GM12878 (cell line): ENCODE data around the gene HYPK. TPM values are rescaled to one million over a fixed set of nuclear protein-coding genes. Genes with fewer than 3 reads are reported as not detected.
A peak's percentile ranks its signal among the peaks of the same experiment; 100 is the strongest.

Experiments used
- CBX3 ChIP-seq: fragments of 200-600 bp; sonication (generic); IDR thresholded peaks from 2 replicates; pipeline ENCODE4 v1.6.1; 2016; ENCODE audit warnings: low read depth, borderline replicate concordance
- CEBPB ChIP-seq, 2 experiments: fragments of 150-350 bp in 1 of 2; IDR thresholded peaks; 2 replicates each; pipeline ENCODE4 v1.6.1; 2012 to 2014; ENCODE audit warnings: low read depth in 2 of 2, low read length in 2 of 2, borderline replicate concordance in 1 of 2, inconsistent platforms in 1 of 2
- CREM ChIP-seq: IDR thresholded peaks from 2 replicates; pipeline ENCODE4 v1.6.1; 2014; ENCODE audit warnings: antibody characterized with exemption, low read depth
- EP300 ChIP-seq, 2 experiments: fragments of 150-350 bp in 1 of 2; IDR thresholded peaks; 2 replicates each; pipeline ENCODE4 v1.6.1; 2011 to 2012; ENCODE audit warnings: low read depth in 2 of 2, low read length in 2 of 2, borderline replicate concordance in 1 of 2, improper control_type of control experiment in 1 of 2, inconsistent platforms in 1 of 2; ENCODE audit not compliant: control insufficient read depth in 1 of 2
- ETV6 ChIP-seq, 2 experiments: fragments of 450-650 bp in 1 of 2; IDR thresholded peaks in 1 of 2; conservative IDR thresholded peaks in 1 of 2; 2 replicates each; pipeline ENCODE4 v1.6.1; 2014; ENCODE audit warnings: antibody characterized with exemption in 1 of 2, borderline replicate concordance in 1 of 2, low read depth in 1 of 2, mild to moderate bottlenecking in 1 of 2, moderate library complexity in 1 of 2
- GATAD2B ChIP-seq: fragments of 450-650 bp; conservative IDR thresholded peaks from 2 replicates; pipeline ENCODE4 v1.6.1; 2017; ENCODE audit warnings: low read depth, mild to moderate bottlenecking, moderate library complexity
- IRF5 ChIP-seq: fragments of 450-650 bp; IDR thresholded peaks from 2 replicates; pipeline ENCODE4 v1.6.1; 2017; ENCODE audit warnings: borderline replicate concordance
- KDM1A ChIP-seq: fragments of 200-600 bp; sonication (generic); IDR thresholded peaks from 2 replicates; pipeline ENCODE4 v1.6.1; 2016; ENCODE audit warnings: borderline replicate concordance
- NFIC ChIP-seq: IDR thresholded peaks from 2 replicates; pipeline ENCODE4 v1.6.1; 2012; ENCODE audit warnings: low read depth, mild to moderate bottlenecking, inconsistent platforms, low read length, moderate library complexity
- PBX3 ChIP-seq: IDR thresholded peaks from 2 replicates; pipeline ENCODE4 v1.6.1; 2011; ENCODE audit warnings: mild to moderate bottlenecking, low read depth, low read length, moderate library complexity; ENCODE audit not compliant: insufficient replicate concordance
- PML ChIP-seq: IDR thresholded peaks from 2 replicates; pipeline ENCODE4 v1.6.1; 2012; ENCODE audit warnings: low read length, inconsistent platforms
- POU2F2 ChIP-seq: IDR thresholded peaks from 3 replicates; pipeline ENCODE4 v1.6.1; 2011; ENCODE audit warnings: low read depth, mild to moderate bottlenecking, low read length, borderline replicate concordance
- RB1 ChIP-seq: fragments of 450-650 bp; formaldehyde crosslinking; IDR thresholded peaks from 2 replicates; pipeline ENCODE4 v1.6.1; 2017; ENCODE audit warnings: mild to moderate bottlenecking, borderline replicate concordance
- RFX5 ChIP-seq: IDR thresholded peaks from 2 replicates; pipeline ENCODE4 v1.6.1; 2011; ENCODE audit warnings: low read depth, low read length, improper control_type of control experiment
- RUNX3 ChIP-seq: IDR thresholded peaks from 2 replicates; pipeline ENCODE4 v1.6.1; 2012; ENCODE audit warnings: low read length, inconsistent platforms
- SMAD1 ChIP-seq: fragments of 450-650 bp; IDR thresholded peaks from 2 replicates; pipeline ENCODE4 v1.6.1; 2018; ENCODE audit warnings: mild to moderate bottlenecking, low read depth; ENCODE audit not compliant: partially characterized antibody
- TAF1 ChIP-seq: IDR thresholded peaks from 2 replicates; pipeline ENCODE4 v1.6.1; 2011; ENCODE audit warnings: mild to moderate bottlenecking, low read depth, low read length, borderline replicate concordance
- TARDBP ChIP-seq: IDR thresholded peaks from 2 replicates; pipeline ENCODE4 v1.6.1; 2016; ENCODE audit warnings: borderline replicate concordance
- TBL1XR1 ChIP-seq: IDR thresholded peaks from 2 replicates; pipeline ENCODE4 v1.6.1; 2012; ENCODE audit warnings: low read depth, low read length, improper control_type of control experiment
- USF1 ChIP-seq: IDR thresholded peaks from 2 replicates; pipeline ENCODE4 v1.6.1; 2011; ENCODE audit warnings: borderline replicate concordance, low read depth, mild to moderate bottlenecking, moderate library complexity, mixed read lengths, low read length; ENCODE audit not compliant: insufficient read depth; ENCODE audit errors: extremely low read length
- ZNF207 ChIP-seq: fragments of 450-650 bp; IDR thresholded peaks from 2 replicates; pipeline ENCODE4 v1.6.1; 2014; ENCODE audit warnings: antibody characterized with exemption, mild to moderate bottlenecking, borderline replicate concordance
- ZSCAN29 ChIP-seq: fragments of 450-650 bp; IDR thresholded peaks from 2 replicates; pipeline ENCODE4 v1.6.1; 2017; ENCODE audit warnings: mild to moderate bottlenecking, moderate library complexity
- polyA plus RNA-seq, 11 experiments: library from polyadenylated mRNA; depleted of rRNA in 4 of 11; unstranded in 6 of 11; stranded (reverse) in 5 of 11; fragments of >200 nt; fragmentation: Nextera tagmentation in 4 of 11; fragmentation: Illumina TruSeq in 1 of 11; extraction: Ambion mirVana in 4 of 11; extraction: Trizol in 1 of 11; gene quantifications; 1 replicate in 1 of 11; 2 replicates in 10 of 11; pipeline versions ENCODE4 v1.2.1 to v1.2.3, GENCODE V29; 2011 to 2016; ENCODE audit warnings: inconsistent platforms in 2 of 11, missing spikeins in 2 of 11, low read depth in 1 of 11
- total RNA-seq, 4 experiments: library from RNA; depleted of rRNA in 3 of 4; stranded (reverse); fragments of >200 nt in 3 of 4; fragmentation: Illumina TruSeq in 1 of 4; extraction: Trizol in 1 of 4; gene quantifications; 2 replicates each; pipeline versions ENCODE4 v1.2.1 to v1.2.3, GENCODE V29; 2013 to 2021
- TF ChIP-seq, protein P1 (sequence below): fragments of 450-650 bp; conservative IDR thresholded peaks from 2 replicates; pipeline ENCODE4 v1.6.1; 2017; ENCODE audit warnings: mild to moderate bottlenecking, moderate library complexity

HYPK gene
- total and polyA plus RNA-seq, 10 of the 15 experiments (the other 5 are each of a cell fraction or from before 2014, with no cell fraction given): 8.0 to 38.4 (median 17.5) TPM

GRCh38 chr15:43777267-43777914 lies 23.0 kb upstream of the HYPK start (continued):
- peak; percentile 66; the same call in 1 of the 2 replicates for TF ChIP-seq IRF5
- TF ChIP-seq TARDBP: no peak
- TF ChIP-seq KDM1A: no peak
- TF ChIP-seq SMAD1: peak; percentile 39
- no peak for TF ChIP-seq PBX3
- TF ChIP-seq PML: 0 out of 2 replicates have a peak, but pooled peaks have one; percentile 62
- TF ChIP-seq USF1: no peak
- TF ChIP-seq TAF1: peak; percentile 17; the same call in 1 of the 2 replicates
- TF ChIP-seq ZSCAN29: peak; percentile 83
- TF ChIP-seq CBX3: no peak
- peak; percentile 60 for TF ChIP-seq ZNF207
- TF ChIP-seq, protein P1, sequence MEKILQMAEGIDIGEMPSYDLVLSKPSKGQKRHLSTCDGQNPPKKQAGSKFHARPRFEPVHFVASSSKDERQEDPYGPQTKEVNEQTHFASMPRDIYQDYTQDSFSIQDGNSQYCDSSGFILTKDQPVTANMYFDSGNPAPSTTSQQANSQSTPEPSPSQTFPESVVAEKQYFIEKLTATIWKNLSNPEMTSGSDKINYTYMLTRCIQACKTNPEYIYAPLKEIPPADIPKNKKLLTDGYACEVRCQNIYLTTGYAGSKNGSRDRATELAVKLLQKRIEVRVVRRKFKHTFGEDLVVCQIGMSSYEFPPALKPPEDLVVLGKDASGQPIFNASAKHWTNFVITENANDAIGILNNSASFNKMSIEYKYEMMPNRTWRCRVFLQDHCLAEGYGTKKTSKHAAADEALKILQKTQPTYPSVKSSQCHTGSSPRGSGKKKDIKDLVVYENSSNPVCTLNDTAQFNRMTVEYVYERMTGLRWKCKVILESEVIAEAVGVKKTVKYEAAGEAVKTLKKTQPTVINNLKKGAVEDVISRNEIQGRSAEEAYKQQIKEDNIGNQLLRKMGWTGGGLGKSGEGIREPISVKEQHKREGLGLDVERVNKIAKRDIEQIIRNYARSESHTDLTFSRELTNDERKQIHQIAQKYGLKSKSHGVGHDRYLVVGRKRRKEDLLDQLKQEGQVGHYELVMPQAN: peak; percentile 65; the same call in 1 of the 2 replicates
- TF ChIP-seq EP300 (IDR thresholded peaks at IDR 0.05; ENCODE audit: borderline replicate concordance in 1 of 2, control insufficient read depth in 1 of 2, low read depth in 2 of 2, low read length in 2 of 2): no peak; a peak in 1 of 4 replicates
- peak; percentile 95 for TF ChIP-seq RUNX3
- TF ChIP-seq RB1: peak; percentile 98; the same call in 1 of the 2 replicates
- TF ChIP-seq NFIC: peak; percentile 27; the same call in 1 of the 2 replicates
- peak; percentile 76; the same call in 2 of the 3 replicates for TF ChIP-seq POU2F2
- peak in 1 of 2 experiments; percentile 48; a peak in 1 of 4 replicates for TF ChIP-seq ETV6 (conservative IDR thresholded peaks at IDR 0.05 in 1 of 2, IDR thresholded peaks at IDR 0.05 in 1 of 2; ENCODE audit: borderline replicate concordance in 1 of 2, low read depth in 1 of 2)
- no peak for TF ChIP-seq CEBPB (IDR thresholded peaks at IDR 0.05; ENCODE audit: borderline replicate concordance in 1 of 2, low read depth in 2 of 2, low read length in 2 of 2)
- peak; percentile 75 for TF ChIP-seq TBL1XR1
- peak; percentile 81 for TF ChIP-seq GATAD2B
- TF ChIP-seq RFX5: no peak
- TF ChIP-seq CREM: peak; percentile 63
